ENCODE results near the gene NUP88.

NUP88 gene

GRCh38 chr17:5355421-5356129 lies 63.9 kb downstream of the NUP88 start:
- TF ChIP-seq POLR2A (IDR thresholded peaks at IDR 0.05; ENCODE audit: low read length): no peak
- DNase-seq: no peak

DNA sequence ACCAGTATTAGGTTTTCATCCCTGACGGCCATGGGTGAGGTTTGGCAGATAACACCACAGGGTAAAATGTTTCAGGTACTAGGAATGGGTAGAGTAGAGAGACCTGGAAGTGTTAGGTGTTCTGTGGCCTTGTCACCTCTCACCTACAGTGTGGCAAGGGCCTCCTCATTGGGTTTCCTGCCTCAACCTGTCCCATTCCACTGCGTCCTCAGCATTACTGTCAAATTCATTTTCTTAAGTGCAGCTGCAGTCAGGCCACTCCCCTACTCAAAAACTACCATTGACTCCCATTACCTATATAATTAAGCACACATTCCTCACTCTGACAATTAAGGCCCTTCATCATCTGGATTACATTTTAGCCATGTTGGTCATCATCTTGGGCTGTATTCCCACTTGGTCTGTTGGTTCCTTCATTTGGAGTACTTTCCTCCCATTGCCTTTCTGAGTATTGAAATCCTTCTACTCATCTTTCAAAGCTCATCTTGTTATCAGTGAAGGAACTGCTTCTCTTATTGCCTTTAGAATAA lies 64.5 kb downstream of the NUP88 start:
- DNase-seq: no peak
- TF ChIP-seq POLR2A (IDR thresholded peaks at IDR 0.05; ENCODE audit: low read length): no peak
- TF ChIP-seq GATA1 (IDR thresholded peaks at IDR 0.05; ENCODE audit: low read depth, low read length): no peak

DNA sequence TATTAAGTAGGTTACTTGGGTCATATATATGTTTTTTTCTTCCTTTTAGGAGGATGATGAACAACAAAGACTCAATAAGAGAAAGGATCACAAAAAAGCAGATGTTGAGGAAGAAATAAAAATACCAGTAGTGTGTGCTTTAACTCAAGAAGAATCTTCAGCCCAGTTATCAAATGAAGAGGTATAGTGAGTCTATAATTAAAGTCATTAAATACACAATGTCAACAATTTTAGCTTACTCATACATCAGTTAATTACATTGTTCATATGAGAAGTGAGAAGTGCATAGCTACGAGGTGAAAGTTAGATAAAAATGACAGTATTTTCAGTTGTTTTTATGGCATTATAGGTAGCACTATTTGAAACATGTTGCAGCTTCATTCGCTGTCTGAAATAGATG lies 65.2 kb downstream of the NUP88 start:
- TF ChIP-seq POLR2A (IDR thresholded peaks at IDR 0.05; ENCODE audit: low read length) (no peak), GATA1 (IDR thresholded peaks at IDR 0.05; ENCODE audit: low read depth, low read length) (no peak)

DNA sequence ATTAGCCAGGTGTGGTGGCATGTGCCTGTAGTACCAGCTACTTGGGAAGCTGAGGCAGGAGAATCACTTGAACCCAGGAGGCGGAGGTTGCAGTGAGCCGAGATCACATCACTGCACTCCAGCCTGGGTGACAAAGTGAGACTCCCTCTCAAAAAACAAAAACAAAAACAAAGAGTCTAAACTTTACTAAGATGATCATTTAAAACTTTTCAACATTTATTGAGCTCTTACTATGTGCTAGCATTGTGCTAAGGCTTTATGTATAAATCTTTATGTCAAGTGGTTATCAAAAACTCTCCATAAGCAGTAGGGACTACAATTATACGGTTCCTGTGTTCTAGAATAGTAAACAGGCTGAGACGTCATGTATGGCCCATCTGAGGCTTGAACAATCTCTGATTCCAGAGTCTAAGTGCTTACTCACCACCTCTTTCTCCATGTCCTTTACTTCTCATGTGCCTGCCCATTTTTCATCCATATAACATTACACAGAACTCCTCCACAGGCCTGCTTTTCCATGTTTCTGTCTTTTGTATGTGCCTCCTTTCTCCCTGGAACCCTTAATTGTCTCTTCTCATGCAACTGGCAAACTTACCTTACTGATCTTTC lies 66.7 kb downstream of the NUP88 start:
- no peak for DNase-seq

More for the DNA sequence above, 65.2 kb downstream of the NUP88 start:
- no peak for DNase-seq

DNA sequence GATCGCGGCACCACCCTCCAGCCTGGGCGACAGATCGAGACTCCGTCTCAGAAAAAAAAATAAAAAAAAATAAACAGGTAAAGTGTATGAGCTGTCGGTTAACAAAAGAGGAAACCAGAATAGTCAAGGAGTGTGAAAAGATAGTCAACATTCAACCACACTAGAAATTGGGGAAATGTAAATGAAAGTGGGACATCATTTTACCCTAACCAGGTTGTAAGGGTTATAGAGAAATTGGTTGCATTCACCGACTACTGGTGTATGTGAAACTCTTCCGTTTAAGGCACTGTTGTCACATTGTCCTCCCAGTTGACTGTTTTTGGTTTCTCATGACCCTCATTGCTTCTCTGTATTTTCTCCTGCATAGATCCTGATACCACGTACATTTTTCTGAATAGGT lies 74.5 kb downstream of the NUP88 start:
- no peak for DNase-seq
- TF ChIP-seq GATA1 (IDR thresholded peaks at IDR 0.05; ENCODE audit: low read depth, low read length): no peak
- no peak for TF ChIP-seq POLR2A (IDR thresholded peaks at IDR 0.05; ENCODE audit: low read length)

More for the DNA sequence above, 66.7 kb downstream of the NUP88 start:
- TF ChIP-seq GATA1 (IDR thresholded peaks at IDR 0.05; ENCODE audit: low read depth, low read length) (no peak), POLR2A (IDR thresholded peaks at IDR 0.05; ENCODE audit: low read length) (no peak)

All from erythroblast (primary cell).